Uterus (tissue), 2 donors: ENCODE data around the gene NCBP2L.

ENCODE experiments used
- POLR2A ChIP-seq, 2 donors: fragments of 450-650 bp; IDR thresholded peaks; one replicate each; pipeline ENCODE4 v1.6.1; 2016; ENCODE audit warnings: antibody characterized with exemption in 2 of 2, mild to moderate bottlenecking in 1 of 2, moderate library complexity in 1 of 2
- TF ChIP-seq, protein P1 (sequence below), 4 experiments: fragments of 200-600 bp in 2 of 4; fragments of 450-650 bp in 2 of 4; sonication (generic) in 2 of 4; IDR thresholded peaks; one replicate each; pipeline ENCODE4 v1.5.1; 2016 to 2019; ENCODE audit warnings: antibody characterized with exemption in 4 of 4, mild to moderate bottlenecking in 2 of 4, moderate library complexity in 1 of 4

- TF ChIP-seq, protein P1, sequence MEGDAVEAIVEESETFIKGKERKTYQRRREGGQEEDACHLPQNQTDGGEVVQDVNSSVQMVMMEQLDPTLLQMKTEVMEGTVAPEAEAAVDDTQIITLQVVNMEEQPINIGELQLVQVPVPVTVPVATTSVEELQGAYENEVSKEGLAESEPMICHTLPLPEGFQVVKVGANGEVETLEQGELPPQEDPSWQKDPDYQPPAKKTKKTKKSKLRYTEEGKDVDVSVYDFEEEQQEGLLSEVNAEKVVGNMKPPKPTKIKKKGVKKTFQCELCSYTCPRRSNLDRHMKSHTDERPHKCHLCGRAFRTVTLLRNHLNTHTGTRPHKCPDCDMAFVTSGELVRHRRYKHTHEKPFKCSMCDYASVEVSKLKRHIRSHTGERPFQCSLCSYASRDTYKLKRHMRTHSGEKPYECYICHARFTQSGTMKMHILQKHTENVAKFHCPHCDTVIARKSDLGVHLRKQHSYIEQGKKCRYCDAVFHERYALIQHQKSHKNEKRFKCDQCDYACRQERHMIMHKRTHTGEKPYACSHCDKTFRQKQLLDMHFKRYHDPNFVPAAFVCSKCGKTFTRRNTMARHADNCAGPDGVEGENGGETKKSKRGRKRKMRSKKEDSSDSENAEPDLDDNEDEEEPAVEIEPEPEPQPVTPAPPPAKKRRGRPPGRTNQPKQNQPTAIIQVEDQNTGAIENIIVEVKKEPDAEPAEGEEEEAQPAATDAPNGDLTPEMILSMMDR (IDR thresholded peaks at IDR 0.05): no peak
- TF ChIP-seq POLR2A (IDR thresholded peaks at IDR 0.05): no peak
These were observed 29.0 kb upstream of the NCBP2L start for GRCh38 chrX:107748506-107748905.
